GM19193 (cell line): ENCODE results near the gene GATA5.

Experiments
- POLR2A ChIP-seq: IDR thresholded peaks from 4 replicates; pipeline ENCODE4 v1.6.1; 2011; ENCODE audit not compliant: insufficient read depth, insufficient read length; ENCODE audit errors: extremely low read depth

Gene GATA5

GRCh38 chr20:62484478-62484877, 8.7 kb upstream of the GATA5 start:
- no peak for TF ChIP-seq POLR2A

DNA sequence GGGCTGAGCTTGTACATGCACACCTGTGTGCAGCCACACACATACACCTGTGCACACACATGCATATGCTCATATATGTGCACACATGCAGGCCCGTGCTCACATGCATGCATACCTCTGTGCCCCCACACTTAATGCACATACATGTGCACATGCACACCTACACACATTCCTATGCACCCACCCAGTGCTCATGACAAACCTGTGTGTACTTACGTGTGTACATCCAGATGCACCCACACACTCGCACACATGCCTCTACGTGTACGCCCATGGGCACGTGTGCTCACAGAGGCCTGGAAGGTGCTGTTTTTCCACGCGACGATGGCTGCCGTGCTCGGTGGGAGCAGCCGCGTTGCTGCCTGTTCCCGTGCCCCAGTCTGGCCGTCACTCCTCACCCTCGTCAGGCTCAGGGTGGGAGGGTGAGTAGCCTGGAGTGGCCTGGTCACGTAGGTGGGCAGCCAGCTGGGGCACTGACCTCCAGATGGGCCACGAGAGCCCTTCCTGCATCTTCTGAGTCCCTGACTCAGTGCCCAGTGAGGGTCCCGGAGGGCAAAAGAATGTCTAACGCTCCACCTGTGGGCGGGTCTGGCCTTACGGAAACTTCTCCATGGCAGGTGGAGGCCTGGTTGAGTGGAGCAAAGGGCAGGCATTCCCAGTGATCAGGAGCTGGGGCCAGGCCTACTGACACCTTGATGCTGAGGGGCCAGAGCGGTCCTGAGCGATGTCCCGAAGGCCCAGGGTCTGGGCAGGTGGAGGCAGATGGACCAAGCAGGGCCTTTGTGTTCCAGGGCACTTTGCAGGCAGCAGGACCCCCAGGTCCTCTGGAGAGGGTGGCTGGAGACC, 8.0 kb upstream of the GATA5 start:
- TF ChIP-seq POLR2A: no peak

DNA sequence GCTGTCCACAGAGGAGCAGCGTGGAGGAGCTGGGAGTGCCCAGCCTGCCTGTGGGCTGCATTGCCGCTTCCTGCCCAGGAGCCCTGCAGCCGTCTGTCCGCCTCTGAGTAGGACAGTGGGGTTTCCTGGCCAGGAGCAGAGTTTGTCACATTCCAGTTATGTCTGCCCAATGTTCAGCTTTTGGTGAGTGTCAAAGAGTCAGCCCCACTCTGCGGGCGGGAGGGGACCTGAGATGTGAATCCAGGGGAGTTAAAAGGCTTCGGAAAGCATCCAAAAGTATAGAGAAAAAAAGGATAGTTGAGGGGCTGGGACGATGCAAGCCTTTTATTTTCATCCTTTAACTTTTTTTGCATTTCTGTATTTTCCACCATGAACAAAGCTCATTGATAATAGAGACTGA, 7.2 kb upstream of the GATA5 start:
- TF ChIP-seq POLR2A: no peak

DNA sequence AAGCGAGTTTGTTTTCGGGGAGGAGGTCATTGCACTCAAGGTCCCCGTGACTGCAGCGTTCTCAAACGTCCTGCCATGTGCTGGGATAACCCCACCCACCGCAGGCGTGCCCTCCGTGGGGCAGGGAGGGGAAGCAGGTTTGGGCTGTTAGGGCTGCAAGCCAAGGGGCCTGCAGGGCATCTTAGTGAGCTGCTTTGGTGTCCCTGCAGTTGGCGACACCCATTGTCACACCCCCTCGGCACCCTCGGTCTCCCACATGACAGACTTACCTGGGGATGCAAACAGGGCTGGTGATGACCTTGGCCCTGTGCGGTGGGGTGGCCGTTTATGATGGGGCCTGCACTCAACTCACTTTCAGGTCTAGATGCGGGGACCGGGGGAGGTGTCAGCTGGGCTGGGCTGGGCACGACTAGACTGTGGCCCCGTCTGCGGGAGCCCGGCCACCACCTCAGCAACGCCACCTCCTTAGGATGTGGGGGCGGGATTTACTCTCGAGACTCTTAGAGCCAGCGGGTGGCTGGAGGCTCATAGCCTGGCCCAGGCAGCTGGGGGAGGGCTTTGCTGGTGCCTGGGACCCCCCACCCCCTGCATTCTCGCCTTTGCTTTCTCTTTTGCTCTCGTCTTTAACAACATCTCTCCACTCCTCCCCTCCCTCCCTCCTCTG, 6.5 kb upstream of the GATA5 start:
- TF ChIP-seq POLR2A: no peak

GRCh38 chr20:62481425-62482145, 5.8 kb upstream of the GATA5 start:
- TF ChIP-seq POLR2A: no peak

- no peak for TF ChIP-seq POLR2A
Measured at GRCh38 chr20:62480318-62480717, 4.5 kb upstream of the GATA5 start.

GRCh38 chr20:62479656-62480055, 3.9 kb upstream of the GATA5 start:
- TF ChIP-seq POLR2A: no peak

DNA sequence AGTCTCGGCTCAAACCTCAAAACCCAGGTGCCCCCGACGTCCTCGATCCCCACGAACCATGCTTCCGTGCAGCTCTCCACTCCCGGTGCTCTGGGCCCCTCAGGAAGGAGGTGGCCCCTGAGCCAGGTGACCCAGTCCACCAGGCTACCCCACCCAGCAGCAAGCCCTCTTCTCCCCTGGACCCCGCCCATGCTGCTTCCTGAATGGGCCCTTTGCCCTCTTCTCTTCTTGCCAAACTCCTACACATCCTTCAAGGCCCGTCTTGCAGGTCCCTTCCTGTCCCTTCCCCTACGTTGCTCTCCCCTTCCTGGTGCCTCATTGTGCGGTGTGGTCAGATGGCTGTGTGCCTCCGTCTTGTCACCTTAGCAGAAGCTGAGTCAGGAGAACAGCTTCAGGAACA, 3.4 kb upstream of the GATA5 start:
- no peak for TF ChIP-seq POLR2A

- no peak for TF ChIP-seq POLR2A
Measured at GRCh38 chr20:62477669-62478455, 2.1 kb upstream of the GATA5 start.

GRCh38 chr20:62476056-62476838, 452 bp upstream of the GATA5 start:
- TF ChIP-seq POLR2A: no peak

DNA sequence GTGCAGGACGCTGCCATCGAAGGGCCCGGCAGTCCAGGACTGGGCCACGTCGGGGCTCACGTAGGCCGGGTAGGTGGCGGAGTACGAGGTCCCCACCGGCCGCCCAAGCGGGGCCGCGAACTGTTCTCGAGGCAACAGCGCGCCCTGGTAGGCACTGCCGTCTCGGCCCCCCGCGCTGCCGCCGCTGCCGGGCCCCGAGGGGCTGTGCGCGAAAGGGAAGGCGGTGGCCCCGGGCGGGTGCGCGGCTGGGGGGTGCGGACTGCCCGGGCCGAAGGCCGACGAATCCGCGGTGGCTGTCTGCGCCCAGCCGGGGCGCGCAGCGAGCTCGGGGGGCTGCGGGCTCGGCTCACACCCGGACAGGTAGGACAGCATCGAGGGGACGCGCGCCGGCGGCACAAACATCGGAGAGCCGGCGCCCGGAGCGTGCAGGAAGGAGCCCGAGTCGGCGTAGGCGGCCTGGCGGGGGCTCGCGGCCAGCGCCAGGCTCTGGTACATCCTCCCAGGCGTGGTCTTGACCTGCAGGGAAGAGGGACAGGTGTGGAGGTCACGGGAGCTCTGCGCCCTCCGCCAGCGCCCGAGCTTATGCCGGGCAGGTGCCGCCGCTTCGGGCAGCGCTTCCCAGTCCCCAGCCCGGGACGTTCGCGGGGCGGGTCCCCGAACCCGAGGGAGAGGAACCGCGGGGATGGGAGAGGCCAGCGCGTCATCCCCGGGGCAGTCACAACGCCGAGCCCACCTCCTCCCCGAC, 596 bp downstream of the GATA5 start:
- no peak for TF ChIP-seq POLR2A

GRCh38 chr20:62474604-62475026, 1.2 kb downstream of the GATA5 start:
- TF ChIP-seq POLR2A: no peak

- TF ChIP-seq POLR2A: no peak
Measured at GRCh38 chr20:62473717-62474603, 1.8 kb downstream of the GATA5 start.

- TF ChIP-seq POLR2A: no peak
Measured at GRCh38 chr20:62472941-62473585, 2.7 kb downstream of the GATA5 start.
